GM12892 (cell line): Measurements from ENCODE around the gene UBR3.
A peak's percentile ranks its signal among the peaks of the same experiment; 100 is the strongest.
"Not testable (repeated sequence)": the region's sequence is repeated elsewhere in the genome, so short reads cannot be mapped to it uniquely, and the experiment has no call there.

ENCODE experiments used
- DNase-seq: peaks from one replicate; pipeline ENCODE4 v3.0.0; 2011; ENCODE audit not compliant: insufficient read length
- FAIRE-seq: peaks from 2 replicates; lab custom pipeline; 2011; peaks lifted over from hg19 to GRCh38; lab: Jason Lieb, UNC
- POLR2A ChIP-seq: IDR thresholded peaks from 2 replicates; pipeline ENCODE4 v1.6.1; 2011; ENCODE audit warnings: low read depth, low read length, control low read depth
- POLR2AphosphoS5 ChIP-seq: IDR thresholded peaks from 2 replicates; pipeline ENCODE4 v1.6.1; 2011; ENCODE audit warnings: low read depth, low read length, control low read depth
- TAF1 ChIP-seq: IDR thresholded peaks from 2 replicates; pipeline ENCODE4 v1.6.1; 2011; ENCODE audit warnings: low read depth, mild to moderate bottlenecking, control low read depth, low read length, borderline replicate concordance

UBR3 gene

DNA sequence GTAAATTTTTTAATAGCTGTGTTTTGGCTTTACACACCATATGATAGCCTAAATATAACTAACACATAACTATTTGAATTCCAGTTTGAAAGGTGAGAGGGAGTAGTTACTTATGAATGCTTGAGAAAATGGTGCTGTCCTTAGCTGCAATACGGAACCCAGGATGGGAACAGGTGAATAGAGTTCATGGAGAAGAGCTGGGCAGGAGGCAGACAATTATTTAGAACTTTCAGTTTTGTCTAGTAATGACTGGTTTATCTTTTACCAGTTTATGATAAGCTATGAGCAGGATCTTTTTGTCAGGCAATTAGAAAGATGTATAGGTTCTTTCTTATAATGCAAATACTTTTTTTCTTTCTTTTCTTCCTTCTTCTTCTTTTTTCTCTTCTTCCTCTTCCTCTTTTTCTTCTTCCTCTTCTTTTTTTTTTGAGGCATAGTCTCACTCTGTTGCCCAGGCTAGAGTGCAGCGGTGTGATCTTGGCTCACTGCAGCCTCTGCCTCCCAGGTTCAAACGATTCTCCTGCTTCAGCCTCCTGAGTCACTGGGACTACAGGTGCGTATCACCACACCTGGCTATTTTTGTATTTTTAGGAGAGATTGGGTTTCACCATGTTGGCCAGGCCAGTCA, 25.9 kb downstream of the UBR3 start:
- TF ChIP-seq POLR2A = no peak
- TF ChIP-seq POLR2AphosphoS5 = no peak
- TF ChIP-seq TAF1 = no peak
- DNase-seq (no peak), FAIRE-seq (no peak)

- FAIRE-seq, DNase-seq: not testable (repeated sequence)
Measured at GRCh38 chr2:169855281-169856258, 28.3 kb downstream of the UBR3 start.

DNA sequence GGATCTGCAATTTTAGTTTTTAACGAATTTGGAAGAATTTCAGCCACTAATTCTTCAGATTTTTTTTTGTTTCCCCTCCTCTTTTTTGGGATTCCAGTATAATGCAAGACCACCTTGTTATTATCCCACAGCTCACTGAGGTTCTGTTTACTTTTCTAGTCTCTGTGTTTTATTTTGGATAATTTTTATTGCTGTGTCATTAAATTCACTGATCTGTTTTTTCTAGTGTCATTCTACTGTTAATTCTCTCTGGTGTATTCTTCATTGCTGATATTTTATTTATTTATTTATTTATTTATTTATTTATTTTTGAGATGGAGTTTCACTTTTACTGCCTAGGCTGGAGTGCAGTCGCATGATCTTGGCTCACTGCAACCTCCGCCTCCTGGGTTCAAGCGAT, 32.2 kb downstream of the UBR3 start:
- no peak for FAIRE-seq
- no peak for DNase-seq
- TF ChIP-seq POLR2A = no peak
- TF ChIP-seq POLR2AphosphoS5 = no peak
- no peak for TF ChIP-seq TAF1

DNA sequence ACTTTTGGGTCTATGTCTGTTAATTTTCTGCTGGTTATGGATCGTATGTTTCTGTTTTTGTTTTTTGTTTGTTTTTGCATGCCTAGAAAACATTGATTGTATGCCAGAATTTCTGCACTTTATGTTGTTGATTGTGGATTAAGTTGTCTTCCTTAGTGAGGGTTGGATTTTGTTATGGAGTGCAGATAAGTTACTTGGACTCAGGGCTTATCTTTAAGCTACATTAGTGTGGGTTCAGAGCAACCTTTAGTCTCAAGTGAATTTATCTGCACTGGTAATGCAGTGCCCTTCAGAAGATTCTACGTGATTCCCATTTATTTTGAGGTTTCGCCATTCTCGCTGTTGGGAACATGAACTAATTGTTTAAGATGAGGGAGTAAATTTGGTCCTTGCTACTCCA, 32.9 kb downstream of the UBR3 start:
- FAIRE-seq = peak; percentile 21
- DNase-seq = no peak
- no peak for TF ChIP-seq TAF1
- no peak for TF ChIP-seq POLR2AphosphoS5
- no peak for TF ChIP-seq POLR2A

- TF ChIP-seq POLR2AphosphoS5 (no peak), TAF1 (no peak), POLR2A (no peak)
- FAIRE-seq = no peak
- no peak for DNase-seq
Measured at GRCh38 chr2:169862816-169863215, 35.6 kb downstream of the UBR3 start.

DNA sequence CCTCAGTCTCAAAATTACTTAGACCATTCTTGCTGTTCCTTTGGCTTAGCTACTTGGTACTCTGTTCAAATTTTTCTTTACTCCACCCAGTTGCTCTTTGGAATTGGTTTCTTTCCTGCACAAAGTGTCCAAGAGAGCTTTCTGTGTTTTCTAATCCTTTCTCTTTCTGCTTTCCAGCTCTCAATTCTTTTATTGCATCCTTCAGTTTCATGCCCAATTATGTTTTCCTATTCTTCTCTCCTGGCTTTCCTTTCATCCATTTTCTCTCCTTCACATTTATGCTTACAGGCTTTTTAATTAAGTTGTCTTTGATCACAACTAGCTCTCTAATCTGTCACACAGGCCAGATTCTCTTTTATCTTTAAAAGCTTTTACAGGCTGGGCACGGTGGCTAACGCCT, 38.2 kb downstream of the UBR3 start:
- no peak for TF ChIP-seq POLR2A
- no peak for TF ChIP-seq TAF1
- no peak for TF ChIP-seq POLR2AphosphoS5
- DNase-seq (no peak), FAIRE-seq (no peak)

DNA sequence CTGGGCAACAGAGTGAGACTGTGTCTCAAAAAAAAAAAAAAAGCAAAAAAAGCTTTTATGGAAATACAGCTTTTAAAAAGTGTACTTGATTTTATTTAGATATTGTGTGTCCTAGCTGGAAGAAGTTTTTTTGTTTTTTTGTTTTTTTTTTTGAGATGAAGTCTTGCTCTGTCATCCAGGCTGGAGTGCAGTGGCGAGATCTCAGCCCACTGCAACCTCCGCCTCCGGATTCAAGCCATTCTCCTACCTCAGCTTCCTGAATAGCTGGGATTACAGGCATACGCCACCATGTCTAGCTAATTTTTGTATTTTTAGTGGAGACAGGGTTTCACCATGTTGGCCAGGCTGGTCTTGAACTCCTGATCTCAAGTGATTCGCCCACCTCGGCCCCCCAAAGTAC, 39.0 kb downstream of the UBR3 start:
- FAIRE-seq, DNase-seq: not testable (repeated sequence)

- DNase-seq (no peak), FAIRE-seq (no peak)
- TF ChIP-seq TAF1 (no peak), POLR2A (no peak), POLR2AphosphoS5 (no peak)
Measured at GRCh38 chr2:169867579-169867978, 40.3 kb downstream of the UBR3 start.

- TF ChIP-seq POLR2AphosphoS5 (no peak), POLR2A (no peak), TAF1 (no peak)
- FAIRE-seq = no peak
- no peak for DNase-seq
Measured at GRCh38 chr2:169868951-169869350, 41.7 kb downstream of the UBR3 start.

DNA sequence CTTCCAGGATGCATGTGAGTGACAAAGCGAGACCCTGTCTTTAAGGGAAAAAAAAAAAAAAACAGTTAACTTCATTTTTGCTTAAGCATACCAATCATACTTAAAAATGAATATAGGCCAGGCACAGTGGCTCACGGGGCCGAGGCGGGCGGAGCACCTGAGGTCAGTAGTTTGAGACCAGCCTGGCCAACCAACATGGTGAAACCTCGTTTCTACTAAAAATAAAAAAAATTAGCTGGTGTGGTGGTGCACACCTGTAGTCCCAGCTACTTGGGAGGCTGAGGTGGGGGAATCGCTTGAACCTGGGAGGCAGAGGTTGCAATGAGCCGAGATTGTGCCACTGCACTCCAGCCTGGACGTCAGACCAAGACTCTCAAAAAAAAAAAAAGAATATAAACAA, 44.1 kb downstream of the UBR3 start:
- not testable (repeated sequence) for DNase-seq, FAIRE-seq

GRCh38 chr2:169871994-169872393, 44.7 kb downstream of the UBR3 start:
- TF ChIP-seq POLR2A = no peak
- TF ChIP-seq POLR2AphosphoS5 = no peak
- TF ChIP-seq TAF1 = no peak
- FAIRE-seq (no peak), DNase-seq (no peak)

- FAIRE-seq = no peak
Measured at GRCh38 chr2:169877398-169877797, 50.1 kb downstream of the UBR3 start.

More at GRCh38 chr2:169877398-169877797, 50.1 kb downstream of the UBR3 start:
- DNase-seq = no peak
- TF ChIP-seq TAF1 = no peak
- no peak for TF ChIP-seq POLR2AphosphoS5
- no peak for TF ChIP-seq POLR2A
